Superior temporal gyrus (tissue), 1 donor: Measurements from ENCODE around the gene SPAG5.

Experiments used
- DNase-seq: peaks from one replicate; pipeline ENCODE4 v3.0.0-alpha.2; 2016; ENCODE audit errors: extremely low spot score

The SPAG5 gene

GRCh38 chr17:28547096-28547622 lies 51.7 kb downstream of the SPAG5 start:
- DNase-seq, result no peak

GRCh38 chr17:28545787-28546415 lies 52.9 kb downstream of the SPAG5 start:
- no peak for DNase-seq

GRCh38 chr17:28545141-28545503 lies 53.7 kb downstream of the SPAG5 start:
- DNase-seq, result no peak

DNA sequence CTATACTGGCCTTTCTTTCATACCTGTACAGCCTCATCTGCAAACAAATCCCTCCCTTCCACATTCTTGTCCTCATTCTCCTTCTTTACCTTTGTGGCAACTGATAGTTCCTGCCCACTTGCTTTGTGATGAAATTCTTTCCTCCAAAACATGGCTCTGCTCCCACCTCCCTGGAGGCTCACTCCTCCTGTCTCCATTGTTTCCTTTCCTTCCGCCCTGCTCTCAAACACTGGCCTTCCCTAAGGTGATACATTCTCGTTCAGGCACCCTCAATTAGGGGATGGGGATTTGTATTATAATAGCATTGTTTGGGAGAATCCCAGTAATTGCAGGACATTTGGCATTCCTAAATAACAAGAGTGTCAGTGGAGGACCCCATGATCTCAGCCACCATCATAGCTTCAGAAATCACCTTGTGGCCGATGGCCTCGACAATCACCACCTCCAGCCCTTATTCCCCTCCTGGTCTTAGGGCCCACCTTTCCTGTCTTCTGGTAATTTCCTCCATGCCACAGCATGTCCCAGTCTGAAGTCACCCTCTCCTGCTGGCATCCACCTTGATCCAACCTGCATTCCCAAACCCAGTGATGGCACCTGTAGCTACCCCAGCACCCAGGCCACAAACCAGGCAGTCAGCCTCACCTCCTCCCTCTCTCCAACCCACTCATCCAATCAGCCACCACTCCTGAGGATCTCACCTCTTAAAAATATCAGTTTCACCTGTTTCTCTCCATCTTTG lies 54.3 kb downstream of the SPAG5 start:
- no peak for DNase-seq

DNA sequence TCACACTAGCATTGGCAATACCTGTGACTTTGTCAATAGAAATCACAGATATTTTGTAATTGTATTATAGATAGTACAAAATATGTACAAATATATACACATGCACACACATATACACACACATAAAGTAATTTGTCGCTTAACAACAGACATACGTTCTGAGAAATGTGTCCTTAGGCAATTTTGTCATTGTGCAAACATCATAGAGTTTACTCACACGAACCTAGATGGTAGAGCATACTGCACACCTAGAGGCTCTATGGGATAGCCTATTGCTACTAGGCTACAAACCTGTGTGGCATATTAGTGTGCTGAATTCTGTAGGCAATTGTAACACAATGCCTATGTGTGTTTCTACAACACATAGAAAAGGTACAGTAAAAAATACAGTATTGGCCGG lies 57.4 kb downstream of the SPAG5 start:
- DNase-seq, result no peak

GRCh38 chr17:28540231-28540630 lies 58.6 kb downstream of the SPAG5 start:
- no peak for DNase-seq

- no peak for DNase-seq
These were observed 60.4 kb downstream of the SPAG5 start for GRCh38 chr17:28538296-28538895.

DNA sequence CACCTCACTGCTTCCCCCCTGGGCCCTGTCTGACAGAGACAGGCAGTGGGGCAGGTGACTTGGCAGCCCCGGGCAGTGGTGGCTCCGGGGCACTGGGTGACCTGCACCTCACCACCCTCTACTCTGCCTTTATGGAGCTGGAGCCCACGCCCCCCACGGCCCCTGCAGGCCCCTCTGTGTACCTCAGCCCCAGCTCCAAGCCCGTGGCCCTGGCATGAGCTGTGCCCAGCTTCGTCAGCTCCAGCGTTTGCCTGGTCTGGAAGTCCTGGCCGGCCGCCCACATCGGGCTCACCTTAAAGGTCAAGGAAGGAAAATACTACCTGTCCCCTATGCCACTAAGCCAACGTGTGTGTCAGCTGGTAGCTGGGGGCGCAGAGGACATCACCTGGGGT lies 61.6 kb downstream of the SPAG5 start:
- no peak for DNase-seq

- DNase-seq, result no peak
These were observed 62.1 kb downstream of the SPAG5 start for GRCh38 chr17:28536532-28537218.

DNA sequence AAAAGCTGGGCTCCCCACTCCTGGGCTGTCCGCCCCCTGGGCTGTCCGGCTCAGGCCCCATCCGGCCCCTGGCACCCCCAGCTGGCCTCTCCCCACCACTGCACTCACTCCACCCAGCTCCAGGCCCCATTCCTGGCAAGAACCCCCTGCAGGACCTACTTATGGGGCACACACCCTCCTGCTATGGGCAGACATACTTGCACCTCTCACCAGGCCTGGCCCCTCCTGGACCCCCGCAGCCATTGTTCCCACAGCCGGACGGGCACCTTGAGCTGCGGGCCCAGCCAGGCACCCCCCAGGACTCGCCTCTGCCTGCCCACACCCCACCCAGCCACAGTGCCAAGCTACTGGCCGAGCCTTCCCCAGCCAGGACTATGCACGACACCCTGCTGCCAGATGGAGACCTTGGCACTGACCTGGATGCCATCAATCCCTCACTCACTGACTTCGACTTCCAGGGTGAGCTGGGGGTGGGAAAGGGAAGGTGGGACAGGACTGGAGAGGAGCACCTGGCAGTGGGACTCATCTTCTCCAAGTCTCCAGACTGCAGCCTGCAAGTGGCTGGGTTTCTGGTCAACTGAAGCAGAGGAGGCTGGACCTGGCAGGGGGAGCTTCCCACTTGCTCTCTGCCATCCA lies 64.0 kb downstream of the SPAG5 start:
- no peak for DNase-seq

DNA sequence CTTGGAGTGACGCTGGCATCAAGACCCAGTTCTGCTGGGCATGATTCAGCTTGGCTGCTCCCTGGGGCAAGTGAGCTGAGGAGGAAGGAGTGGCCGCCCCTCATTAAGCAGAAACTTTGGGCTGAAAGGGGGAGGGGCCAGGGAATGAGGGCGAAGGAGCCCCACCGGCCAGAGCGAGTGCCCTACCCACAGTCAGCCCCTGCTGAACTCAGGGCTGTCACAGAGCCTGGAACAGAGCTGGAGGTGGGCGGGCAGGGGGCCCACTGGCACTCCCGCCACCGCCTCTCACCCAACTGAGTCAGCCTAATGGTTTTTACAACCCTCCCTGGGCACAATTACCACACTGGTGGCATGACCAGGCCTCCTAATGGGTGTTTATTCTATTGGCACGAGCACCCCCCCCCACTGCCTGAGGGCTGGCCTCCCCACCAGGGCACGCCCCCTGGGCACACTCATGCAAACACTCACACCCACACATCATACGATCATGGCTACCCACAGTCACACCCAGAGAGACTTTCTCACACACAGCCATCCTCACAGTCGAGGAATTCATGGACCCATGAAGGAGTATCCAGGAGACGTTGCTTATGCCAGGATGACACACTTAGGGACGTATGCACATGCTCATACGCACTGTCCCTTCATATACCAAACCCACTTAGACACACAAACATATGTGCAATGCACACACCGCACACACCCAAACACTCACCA lies 65.6 kb downstream of the SPAG5 start:
- no peak for DNase-seq

GRCh38 chr17:28532050-28532960 lies 66.5 kb downstream of the SPAG5 start:
- DNase-seq, result no peak

- no peak for DNase-seq
These were observed 67.9 kb downstream of the SPAG5 start for GRCh38 chr17:28530926-28531325.

DNA sequence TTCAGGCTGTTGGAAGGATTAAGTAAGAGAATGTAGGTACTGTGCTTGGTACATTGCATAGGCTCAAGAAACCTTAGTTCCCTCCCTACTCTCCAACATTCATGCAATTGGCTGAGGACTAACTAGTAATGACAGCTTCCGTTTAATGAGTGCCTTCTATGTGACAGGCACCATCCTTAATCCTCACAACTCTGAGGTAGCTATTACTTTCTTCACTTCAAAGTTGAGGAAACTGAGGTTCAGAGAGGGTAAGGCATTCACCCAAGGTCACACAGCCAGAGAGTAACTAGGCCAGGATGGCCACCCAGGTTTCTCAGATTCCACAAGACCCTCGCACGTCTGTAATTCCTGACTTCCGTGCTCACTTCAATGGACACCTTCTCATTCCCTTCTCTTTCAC lies 68.6 kb downstream of the SPAG5 start:
- DNase-seq, result no peak

DNA sequence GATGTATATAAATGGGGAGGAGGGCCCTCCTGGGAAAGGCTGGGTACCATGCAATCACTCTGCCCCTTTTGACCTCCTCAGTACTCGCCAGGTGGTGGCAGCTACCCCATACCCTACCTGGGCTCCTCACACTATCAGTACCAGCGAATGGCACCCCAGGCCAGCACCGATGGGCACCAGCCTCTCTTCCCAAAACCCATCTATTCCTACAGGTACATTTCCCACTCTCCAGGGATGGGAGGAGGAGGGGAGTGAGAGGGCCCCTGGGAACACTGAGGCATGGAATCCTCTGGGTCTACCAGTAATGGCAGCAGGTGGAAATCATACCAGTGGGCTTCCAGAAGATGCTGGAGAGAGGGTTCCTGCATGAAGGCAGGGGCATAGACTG lies 69.8 kb downstream of the SPAG5 start:
- no peak for DNase-seq

GRCh38 chr17:28528327-28529012 lies 70.4 kb downstream of the SPAG5 start:
- DNase-seq, result no peak

DNA sequence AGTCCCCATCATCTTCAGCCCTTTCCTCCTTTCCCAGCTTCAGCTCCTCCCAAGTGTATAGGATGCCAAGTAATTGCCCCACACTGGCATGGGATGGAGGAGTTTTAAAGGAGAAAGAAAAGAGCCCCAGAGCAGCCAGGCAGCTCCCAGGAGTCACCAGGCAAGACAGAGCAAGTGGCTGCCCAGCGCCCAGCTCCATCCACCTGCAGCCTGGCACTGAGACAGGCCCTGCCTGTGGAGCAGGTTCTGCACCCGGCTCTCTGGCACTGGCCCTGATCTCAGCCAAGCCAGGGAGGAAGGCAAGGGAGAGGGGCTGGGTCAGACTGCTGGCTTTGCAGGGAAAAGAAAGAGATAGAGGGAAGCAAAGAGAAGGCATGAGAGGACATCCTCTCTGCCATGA lies 71.0 kb downstream of the SPAG5 start:
- DNase-seq, result no peak
